Gastroesophageal sphincter (tissue), 4 donors: ENCODE results near the gene LAMA4. TPM values are rescaled to one million over a fixed set of nuclear protein-coding genes. Genes with fewer than 3 reads are reported as not detected.

Source experiments
- ATAC-seq: fragments of 150-250 bp; one replicate; pipeline ENCODE4 v1.9.1; 2016; ENCODE audit warnings: mild to moderate bottlenecking, moderate library complexity
- H3K27ac ChIP-seq, 4 donors: fragments of 200-600 bp; sonication (generic) in 3 of 4; 1 replicate in 3 of 4; 2 replicates in 1 of 4; pipeline ENCODE4 v1.5.1; 2016 to 2019
- H3K27me3 ChIP-seq: fragments of 200-600 bp; sonication (generic); one replicate; pipeline ENCODE4 v1.5.1; 2019
- H3K36me3 ChIP-seq, 2 donors: fragments of 200-600 bp; sonication (generic); one replicate each; pipeline ENCODE4 v1.5.1; 2019; ENCODE audit warnings: control low read depth in 1 of 2
- H3K4me1 ChIP-seq, 3 donors: fragments of 200-600 bp; sonication (generic); 1 replicate in 2 of 3; 2 replicates in 1 of 3; pipeline ENCODE4 v1.5.1; 2016 to 2019; ENCODE audit warnings: control low read depth in 2 of 3
- H3K4me3 ChIP-seq, 2 donors: fragments of 200-600 bp; sonication (generic); one replicate each; pipeline ENCODE4 v1.5.1; 2019; ENCODE audit warnings: mild to moderate bottlenecking in 1 of 2, moderate library complexity in 1 of 2
- H3K9me3 ChIP-seq, 3 donors: fragments of 200-600 bp; sonication (generic); one replicate each; pipeline ENCODE4 v1.5.1; 2017 to 2019; ENCODE audit warnings: control low read depth in 2 of 3
- EP300 ChIP-seq: sonication (generic); formaldehyde crosslinking; IDR thresholded peaks from one replicate; pipeline ENCODE4 v1.6.1; 2017; ENCODE audit warnings: antibody characterized with exemption, mild to moderate bottlenecking
- POLR2A ChIP-seq, 2 donors: fragments of 450-650 bp; IDR thresholded peaks; one replicate each; pipeline ENCODE4 v1.6.1; 2017; ENCODE audit warnings: antibody characterized with exemption in 2 of 2, mild to moderate bottlenecking in 2 of 2, moderate library complexity in 1 of 2
- POLR2AphosphoS5 ChIP-seq: sonication (generic); formaldehyde crosslinking; IDR thresholded peaks from one replicate; pipeline ENCODE4 v1.6.1; 2017; ENCODE audit warnings: antibody characterized with exemption
- WGBS, 2 donors: methylation state at CpG; one replicate each; pipeline ENCODE4 v1.1.5; 2018; ENCODE audit warnings: low coverage in 1 of 2; 5-methylcytosine and 5-hydroxymethylcytosine counted together
- total RNA-seq, 4 donors: library from RNA; depleted of rRNA; stranded (reverse); fragments of >200 nt; gene quantifications; one replicate each; pipeline ENCODE4 v1.1.0, GENCODE V29; 2016
- TF ChIP-seq, protein P1 (sequence below), 4 experiments: fragments of 200-600 bp in 2 of 4; fragments of 450-650 bp in 2 of 4; sonication (generic) in 1 of 4; IDR thresholded peaks; one replicate each; pipeline ENCODE4 v1.5.1; 2017 to 2019; ENCODE audit warnings: antibody characterized with exemption in 4 of 4, mild to moderate bottlenecking in 2 of 4, moderate library complexity in 2 of 4

The LAMA4 gene
- total RNA-seq, 4 donors from 2014 or later, result 240 to 305 (median 265) TPM

DNA sequence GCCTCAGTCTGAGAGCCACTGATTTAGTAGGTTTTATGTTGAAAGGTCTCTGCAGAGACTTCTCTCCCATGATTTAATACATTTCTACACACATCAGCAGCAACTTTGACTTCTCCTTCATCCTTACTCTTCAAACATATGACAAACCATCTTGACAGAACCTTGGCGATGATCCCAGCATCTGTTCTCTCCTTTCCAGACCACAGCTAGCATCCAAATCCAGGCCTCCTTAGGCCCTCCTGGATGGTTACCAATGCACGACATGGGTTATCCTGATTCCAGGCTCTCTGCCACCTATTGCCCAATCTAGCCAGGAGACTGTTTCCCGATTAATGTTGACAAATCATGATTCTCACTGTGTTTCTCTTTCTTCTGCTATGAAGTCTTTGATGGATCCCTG lies 16.8 kb downstream of the LAMA4 start:
- no peak overlapping the region for H3K4me3 ChIP-seq
- peak; percentile 85 for ATAC-seq
- 12 to 17% methylated on average over 3 of the region's 3 CpGs for WGBS, 2 donors
- H3K27ac ChIP-seq, result peak overlapping the region; percentile 81 to 99 (median 87)
- H3K9me3 ChIP-seq, result no peaks in the 10 kb centered on the region
- no peaks in the 10 kb centered on the region for H3K27me3 ChIP-seq
- H3K4me1 ChIP-seq, result peaks cover 36 to 97% (median 59%) of the 10 kb centered on the region in 3 donors
- H3K36me3 ChIP-seq, result no peaks in the 10 kb centered on the region
- TF ChIP-seq POLR2A (IDR thresholded peaks at IDR 0.05) (no peak), POLR2AphosphoS5 (peak; percentile 91)

DNA sequence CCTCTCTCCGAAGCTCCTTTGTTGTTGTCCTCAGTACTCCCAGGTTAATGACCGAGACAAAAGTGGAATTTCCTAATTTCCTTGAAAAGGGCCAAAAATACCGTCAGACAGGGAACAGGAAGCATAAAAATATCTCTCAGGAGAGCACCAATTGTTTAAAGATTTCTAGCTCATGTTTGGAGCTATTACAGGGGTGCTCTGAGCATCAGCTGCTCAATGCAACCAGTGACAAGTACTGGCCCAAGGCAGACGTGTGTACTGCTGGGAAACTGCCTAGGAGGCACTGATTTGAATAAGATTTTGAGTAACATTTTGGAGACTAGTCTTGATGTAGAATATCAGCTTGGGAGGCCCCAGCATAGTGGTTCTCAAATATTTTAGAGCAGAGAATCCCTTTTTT lies 17.3 kb downstream of the LAMA4 start:
- Histone ChIP-seq H3K9me3 (no peaks in the 10 kb centered on the region), H3K36me3 (no peaks in the 10 kb centered on the region), H3K27ac (peak overlapping the region; percentile 81 to 99 (median 87)), H3K27me3 (no peaks in the 10 kb centered on the region), H3K4me1 (peaks cover 40 to 97% (median 60%) of the 10 kb centered on the region in 3 donors), H3K4me3 (no peak overlapping the region)
- ATAC-seq, result peak; percentile 48
- 32 to 37% methylated on average over 4 of the region's 4 CpGs for WGBS, 2 donors
- TF ChIP-seq POLR2A (IDR thresholded peaks at IDR 0.05) (no peak), POLR2AphosphoS5 (peak; percentile 49), EP300 (no peak)
- TF ChIP-seq, protein P1, sequence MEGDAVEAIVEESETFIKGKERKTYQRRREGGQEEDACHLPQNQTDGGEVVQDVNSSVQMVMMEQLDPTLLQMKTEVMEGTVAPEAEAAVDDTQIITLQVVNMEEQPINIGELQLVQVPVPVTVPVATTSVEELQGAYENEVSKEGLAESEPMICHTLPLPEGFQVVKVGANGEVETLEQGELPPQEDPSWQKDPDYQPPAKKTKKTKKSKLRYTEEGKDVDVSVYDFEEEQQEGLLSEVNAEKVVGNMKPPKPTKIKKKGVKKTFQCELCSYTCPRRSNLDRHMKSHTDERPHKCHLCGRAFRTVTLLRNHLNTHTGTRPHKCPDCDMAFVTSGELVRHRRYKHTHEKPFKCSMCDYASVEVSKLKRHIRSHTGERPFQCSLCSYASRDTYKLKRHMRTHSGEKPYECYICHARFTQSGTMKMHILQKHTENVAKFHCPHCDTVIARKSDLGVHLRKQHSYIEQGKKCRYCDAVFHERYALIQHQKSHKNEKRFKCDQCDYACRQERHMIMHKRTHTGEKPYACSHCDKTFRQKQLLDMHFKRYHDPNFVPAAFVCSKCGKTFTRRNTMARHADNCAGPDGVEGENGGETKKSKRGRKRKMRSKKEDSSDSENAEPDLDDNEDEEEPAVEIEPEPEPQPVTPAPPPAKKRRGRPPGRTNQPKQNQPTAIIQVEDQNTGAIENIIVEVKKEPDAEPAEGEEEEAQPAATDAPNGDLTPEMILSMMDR (IDR thresholded peaks at IDR 0.05), result no peak

DNA sequence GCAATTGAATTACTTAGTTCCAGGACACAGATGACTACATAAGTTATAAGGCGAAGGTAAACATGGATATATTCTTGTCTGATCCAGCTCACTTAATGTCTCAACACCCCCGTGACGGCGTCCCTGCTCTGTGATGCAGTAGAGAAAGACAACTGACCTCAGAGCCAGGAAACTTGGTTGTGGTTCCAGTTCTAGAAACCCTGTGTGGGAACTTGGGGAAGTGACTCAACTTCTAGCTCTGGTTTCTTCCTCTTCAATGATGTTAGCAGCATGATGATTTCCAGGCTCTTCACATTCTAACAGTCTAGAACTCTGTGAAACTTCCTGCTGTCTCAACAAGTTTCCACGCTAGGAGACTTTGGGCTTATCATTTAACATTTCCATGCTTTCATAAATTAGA lies 18.4 kb downstream of the LAMA4 start:
- Histone ChIP-seq H3K4me3 (no peak overlapping the region), H3K9me3 (no peaks in the 10 kb centered on the region), H3K27ac (peak overlapping the region; percentile 81 to 99 (median 87)), H3K27me3 (no peaks in the 10 kb centered on the region), H3K36me3 (no peaks in the 10 kb centered on the region), H3K4me1 (peaks cover 42 to 99% (median 62%) of the 10 kb centered on the region in 3 donors)
- 56 to 58% methylated on average over 5 of the region's 5 CpGs for WGBS, 2 donors
- no peak for ATAC-seq
- TF ChIP-seq POLR2A (IDR thresholded peaks at IDR 0.05) (no peak), POLR2AphosphoS5 (peak; percentile 66)

DNA sequence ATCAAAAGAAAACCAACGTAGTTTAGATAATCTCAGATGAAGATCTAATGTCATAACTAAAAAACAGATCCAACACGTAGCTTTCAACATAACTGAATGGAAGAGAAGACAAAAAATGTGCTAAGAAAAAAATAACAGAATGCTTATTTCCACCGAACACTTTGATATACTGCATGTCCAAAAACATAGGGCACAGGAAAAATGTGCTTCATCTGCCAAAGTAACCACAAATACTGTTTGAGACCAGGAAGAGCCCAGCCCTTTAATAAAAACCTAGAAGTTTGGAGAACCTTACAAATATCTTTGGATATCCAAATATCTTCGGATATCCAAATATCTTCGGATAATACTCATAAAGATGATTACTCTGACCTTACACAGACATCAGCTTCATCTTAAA lies 19.8 kb downstream of the LAMA4 start:
- Histone ChIP-seq H3K36me3 (no peaks in the 10 kb centered on the region), H3K4me1 (peaks cover 42 to 100% (median 62%) of the 10 kb centered on the region in 3 donors), H3K27ac (peak overlapping the region; percentile 81 to 99 (median 87)), H3K9me3 (no peaks in the 10 kb centered on the region), H3K27me3 (no peaks in the 10 kb centered on the region), H3K4me3 (no peak overlapping the region)
- 26 to 32% methylated on average over 5 of the region's 5 CpGs for WGBS, 2 donors
- no peak for ATAC-seq
- TF ChIP-seq POLR2A (IDR thresholded peaks at IDR 0.05) (no peak), POLR2AphosphoS5 (no peak), EP300 (no peak)
- TF ChIP-seq, protein P1 (IDR thresholded peaks at IDR 0.05), result no peak

DNA sequence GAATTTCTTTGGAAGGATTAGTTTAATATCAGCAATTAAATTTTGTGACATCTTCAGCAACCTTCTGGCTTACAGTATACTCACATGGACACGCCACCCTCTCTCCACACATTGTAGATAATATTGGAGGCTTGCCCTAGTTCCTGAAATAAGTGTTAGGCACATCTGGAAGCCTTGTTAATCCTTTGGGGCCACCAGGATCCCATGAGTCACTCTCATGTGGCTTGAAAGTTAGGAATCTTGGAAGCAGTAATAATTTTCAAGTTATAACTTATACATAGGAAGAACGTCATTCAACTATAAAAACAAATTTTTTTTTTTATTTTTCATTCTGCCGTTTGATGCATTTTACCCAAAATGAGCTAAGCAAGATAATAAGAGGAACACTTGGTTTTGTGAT lies 20.5 kb downstream of the LAMA4 start:
- Histone ChIP-seq H3K27me3 (no peaks in the 10 kb centered on the region), H3K27ac (peak overlapping the region; percentile 81 to 99 (median 87)), H3K36me3 (no peaks in the 10 kb centered on the region), H3K4me1 (peaks cover 42 to 98% (median 61%) of the 10 kb centered on the region in 3 donors), H3K9me3 (no peaks in the 10 kb centered on the region), H3K4me3 (no peak overlapping the region)
- TF ChIP-seq POLR2AphosphoS5, result peak; percentile 78
- TF ChIP-seq, protein P1 (IDR thresholded peaks at IDR 0.05), result no peak
- ATAC-seq, result no peak
- 13 to 22% methylated on average over 2 to 3 of the region's 3 CpGs for WGBS, 2 donors

DNA sequence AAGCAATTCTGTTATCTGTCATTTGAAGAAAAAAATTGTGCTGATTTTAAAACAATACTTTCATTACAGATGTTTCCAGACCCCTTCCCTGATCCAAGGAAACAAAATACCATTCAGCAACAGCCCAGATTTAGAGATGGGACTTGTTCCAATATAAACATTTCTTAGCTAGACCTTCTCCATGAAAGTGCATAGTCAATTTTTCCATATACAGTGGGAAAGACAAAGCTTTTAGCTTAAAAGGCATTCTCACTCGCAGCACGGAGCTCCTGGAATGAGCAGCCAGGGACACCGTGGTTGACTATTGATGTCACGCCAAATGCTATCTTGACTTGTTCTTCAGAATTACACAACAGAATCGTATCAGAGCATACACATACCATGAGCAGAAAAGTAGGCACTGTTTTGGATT lies 21.5 kb downstream of the LAMA4 start:
- Histone ChIP-seq H3K27ac (peak overlapping the region; percentile 81 to 99 (median 87)), H3K9me3 (no peaks in the 10 kb centered on the region), H3K4me3 (peak overlapping the region in 1 of 2 donors; percentile 4), H3K36me3 (peaks cover 0 to 4% of the 10 kb centered on the region in 2 donors), H3K27me3 (no peaks in the 10 kb centered on the region), H3K4me1 (peaks cover 37 to 98% (median 55%) of the 10 kb centered on the region in 3 donors)
- peak; percentile 21 for ATAC-seq
- TF ChIP-seq EP300 (no peak), POLR2A (IDR thresholded peaks at IDR 0.05) (no peak), POLR2AphosphoS5 (peak; percentile 69)
- TF ChIP-seq, protein P1 (IDR thresholded peaks at IDR 0.05), result no peak
- WGBS, 2 donors, result 2 to 12% methylated on average over 5 of the region's 5 CpGs
